LoVo (cell line): ENCODE results near the gene AQP7.
A peak's percentile ranks its signal among the peaks of the same experiment; 100 is the strongest.
"Not testable (repeated sequence)": the region's sequence is repeated elsewhere in the genome, so short reads cannot be mapped to it uniquely, and the experiment has no call there.

Experiments
- DNase-seq: peaks from one replicate; pipeline ENCODE4 v3.0.0-alpha.2; 2016; ENCODE audit warnings: low spot score

AQP7 gene

DNA sequence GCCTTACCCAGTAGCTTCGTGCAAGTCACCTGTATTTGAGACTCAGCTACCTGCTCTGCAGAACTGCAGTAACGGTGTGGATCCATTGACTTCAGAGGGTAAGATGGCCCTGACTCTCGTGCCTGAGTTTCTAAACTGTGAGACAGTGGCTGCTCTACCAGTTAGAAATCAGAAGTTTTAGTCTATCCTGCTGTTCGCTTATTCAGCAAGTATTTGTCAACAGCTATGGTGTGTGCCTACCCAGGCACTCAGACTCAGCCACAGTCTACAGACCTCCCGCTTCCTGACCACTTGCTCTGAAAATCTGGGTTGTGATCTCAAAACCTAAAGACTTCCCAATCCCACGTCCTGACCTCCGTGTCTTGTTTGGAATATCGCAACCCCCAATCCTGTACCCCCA, 31.5 kb upstream of the AQP7 start:
- DNase-seq = no peak

GRCh38 chr9:33431420-33431819, 29.1 kb upstream of the AQP7 start:
- no peak for DNase-seq

DNA sequence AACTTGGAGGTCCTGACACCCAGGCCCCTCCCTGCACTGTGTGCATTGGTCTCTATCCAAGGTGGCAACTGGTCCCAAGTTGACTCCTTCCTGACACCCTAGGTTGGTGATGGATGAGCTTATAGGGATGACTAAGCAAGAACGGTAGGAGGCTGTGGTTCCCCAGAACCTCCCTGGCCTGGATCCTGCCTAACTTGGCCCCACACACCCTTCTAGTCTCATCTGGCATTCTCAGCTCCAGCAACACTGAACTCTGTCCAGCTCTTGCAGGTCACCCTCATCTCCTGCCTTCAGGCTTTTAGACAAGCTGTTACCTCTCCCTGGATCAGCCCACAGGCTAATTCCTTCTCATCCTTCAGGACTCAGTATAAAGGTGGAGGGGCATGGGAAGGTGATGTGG, 28.6 kb upstream of the AQP7 start:
- no peak for DNase-seq

DNA sequence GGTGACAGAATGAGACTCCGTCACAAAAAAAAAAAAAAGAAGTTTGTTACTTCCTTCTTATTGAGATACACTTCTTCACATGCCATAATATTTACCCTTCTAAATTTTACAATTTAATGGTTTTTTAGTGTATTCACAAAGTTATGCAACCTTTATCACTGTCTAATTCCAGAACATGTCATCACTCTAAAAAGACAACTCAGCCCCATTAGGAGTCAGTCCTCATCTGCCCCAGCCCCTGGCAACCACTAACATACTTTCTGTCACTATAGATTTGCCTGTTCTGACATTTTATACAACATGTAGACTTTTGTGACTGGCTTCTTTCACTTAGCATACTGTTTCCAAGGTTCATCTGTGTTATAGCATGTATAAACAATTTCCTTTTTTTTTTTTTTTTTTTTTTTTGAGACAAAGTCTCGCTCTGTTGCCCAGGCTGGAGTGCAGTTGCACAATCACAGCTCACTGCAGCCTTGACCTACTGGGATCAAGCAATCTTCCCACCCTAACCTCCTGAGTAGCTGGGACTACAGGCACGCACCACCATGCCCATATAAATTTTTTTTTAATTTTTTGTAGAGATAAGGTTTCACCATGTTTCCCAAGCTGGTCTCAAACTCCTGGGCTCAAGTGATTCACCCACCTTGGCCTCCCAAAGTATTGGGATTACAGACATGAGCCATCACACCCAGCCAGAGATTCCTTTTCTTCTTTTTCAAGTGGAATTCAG, 27.1 kb upstream of the AQP7 start:
- no peak for DNase-seq

DNA sequence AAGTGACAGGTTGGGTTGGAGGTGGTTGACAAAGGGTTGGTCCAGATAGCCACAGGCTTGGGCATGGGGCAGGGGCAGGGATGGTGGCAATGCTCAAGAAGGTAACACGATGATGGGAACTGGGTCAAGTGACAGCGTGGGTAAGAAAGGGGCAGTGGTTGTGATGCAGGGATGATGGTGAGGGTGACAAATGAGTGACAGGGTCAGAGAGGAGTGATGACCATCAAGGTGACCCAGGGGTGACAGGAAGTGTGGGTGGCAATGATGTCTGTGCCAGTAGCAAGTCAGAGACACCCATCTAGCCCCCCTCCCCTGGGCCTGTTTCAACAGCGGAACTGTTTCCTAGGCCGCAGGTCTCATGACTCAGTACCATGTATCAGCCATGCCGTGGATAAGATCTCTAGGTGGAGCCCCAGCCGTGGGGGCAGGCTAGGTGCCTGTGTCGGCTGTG, 24.5 kb upstream of the AQP7 start:
- no peak for DNase-seq

DNA sequence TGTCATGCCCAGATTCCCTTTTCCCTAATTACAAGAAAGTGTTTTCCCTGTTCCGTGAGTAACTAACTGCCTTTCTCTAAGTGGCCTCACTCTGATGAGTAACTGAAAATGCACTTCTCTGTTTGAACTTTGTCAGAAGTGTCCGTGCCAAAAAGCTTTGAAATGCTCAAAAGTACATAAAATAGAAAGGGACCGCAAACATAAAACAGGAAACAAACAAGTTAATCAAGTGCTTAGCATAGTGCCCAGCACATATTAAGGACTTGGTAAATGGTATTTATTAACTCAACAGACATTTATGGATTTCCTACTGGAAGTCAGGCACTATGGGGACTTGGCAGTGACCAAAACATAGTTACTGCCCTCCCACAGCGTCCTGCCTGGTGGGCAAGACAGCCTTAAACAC, 22.8 kb upstream of the AQP7 start:
- peak; percentile 49 for DNase-seq

DNA sequence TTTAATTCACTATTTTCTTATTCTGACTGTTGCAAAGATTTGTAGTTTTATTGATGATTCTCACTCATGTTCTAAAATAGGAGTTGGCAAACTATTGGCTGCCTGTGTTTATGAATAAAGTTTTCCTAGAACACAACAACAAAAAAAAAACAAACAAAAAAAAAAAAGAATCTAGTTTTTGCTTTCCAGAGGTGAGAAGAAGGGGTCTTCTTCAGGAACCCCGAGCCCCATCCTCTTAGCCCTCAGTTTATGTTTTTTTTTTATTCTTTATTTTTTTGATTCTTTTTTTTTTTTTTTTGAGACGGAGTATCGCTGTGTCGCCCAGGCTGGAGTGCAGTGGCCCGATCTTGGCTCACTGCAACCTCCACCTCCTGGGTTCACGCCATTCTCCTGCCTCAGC, 22.1 kb upstream of the AQP7 start:
- not testable (repeated sequence) for DNase-seq

- not testable (repeated sequence) for DNase-seq
Observed at GRCh38 chr9:33424043-33424442, 21.7 kb upstream of the AQP7 start.

GRCh38 chr9:33419708-33420303, 17.4 kb upstream of the AQP7 start:
- DNase-seq = no peak

DNA sequence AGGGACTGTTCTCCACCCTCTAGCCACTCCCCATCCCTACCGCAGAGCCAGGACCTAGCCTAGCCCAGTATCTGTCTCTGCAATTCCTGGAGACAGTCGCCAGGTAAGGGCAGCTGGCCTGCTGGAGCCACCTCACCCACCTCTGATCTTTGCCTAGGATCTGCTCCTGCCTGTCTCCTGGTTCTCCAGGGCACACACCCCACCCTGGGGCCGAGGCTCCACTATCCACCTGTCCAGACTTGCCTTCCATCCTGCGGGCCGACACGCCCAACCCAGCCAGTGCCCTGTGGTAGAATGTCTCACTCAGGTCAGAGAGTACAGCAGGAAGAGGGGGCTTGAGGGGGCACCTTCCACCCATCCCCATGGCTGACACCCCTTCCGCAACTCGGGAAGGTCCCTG, 15.7 kb upstream of the AQP7 start:
- DNase-seq = peak; percentile 42

DNA sequence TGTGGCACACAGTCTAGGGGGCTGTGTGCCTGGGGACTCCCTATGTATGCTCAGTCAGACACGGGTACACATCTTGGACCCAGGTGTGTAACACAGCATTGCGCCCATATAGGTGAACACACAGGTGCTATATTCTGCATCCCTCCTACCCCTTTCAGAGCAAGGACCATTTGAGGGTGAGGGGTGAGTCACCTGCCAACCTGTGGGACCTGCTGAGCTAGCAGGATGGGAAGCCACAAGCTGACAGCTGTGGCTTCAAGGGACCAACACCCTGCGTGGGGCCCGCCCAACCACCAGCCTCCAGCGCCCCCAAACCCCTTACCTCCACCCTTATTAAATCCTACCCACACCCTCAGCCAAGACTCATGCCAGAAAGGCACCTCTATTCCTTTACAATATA, 14.6 kb upstream of the AQP7 start:
- no peak for DNase-seq

- peak; percentile 93 for DNase-seq
Observed at GRCh38 chr9:33415501-33416038, 13.2 kb upstream of the AQP7 start.

DNA sequence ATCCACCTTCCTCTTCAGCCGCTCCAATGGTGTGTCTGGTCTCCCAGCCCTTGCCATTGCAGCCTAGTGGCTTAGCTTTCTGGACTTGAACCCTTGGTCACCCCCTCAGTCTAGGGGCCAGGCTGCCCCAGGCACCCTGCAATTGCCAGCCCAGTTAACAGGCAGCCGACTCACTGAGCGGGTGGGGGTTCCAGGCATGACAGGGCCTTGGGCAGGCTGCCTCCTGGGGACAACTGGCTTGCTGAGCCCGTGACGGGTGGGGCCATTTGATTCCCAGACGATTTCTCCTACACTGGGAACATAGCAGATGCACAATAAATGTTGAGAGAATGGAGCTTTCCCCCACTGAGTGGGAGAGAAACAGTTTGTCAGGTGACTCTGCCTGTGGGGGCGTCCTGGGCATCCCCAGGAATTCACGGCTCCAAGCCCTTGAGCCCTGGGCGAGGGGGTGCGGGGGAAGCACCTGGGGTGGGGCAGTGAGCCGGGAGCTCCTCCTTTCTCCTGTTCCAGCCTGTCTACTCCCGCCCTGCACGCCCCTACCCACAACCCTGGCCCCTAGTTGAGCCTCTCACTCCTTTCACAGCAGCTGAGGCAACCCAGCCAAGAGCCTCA, 12.6 kb upstream of the AQP7 start:
- DNase-seq = no peak

GRCh38 chr9:33414268-33414667, 11.9 kb upstream of the AQP7 start:
- DNase-seq = no peak

GRCh38 chr9:33408087-33408486, 5.7 kb upstream of the AQP7 start:
- no peak for DNase-seq

- DNase-seq = no peak
Observed at GRCh38 chr9:33407061-33407460, 4.7 kb upstream of the AQP7 start.

GRCh38 chr9:33404788-33405362, 2.5 kb upstream of the AQP7 start:
- no peak for DNase-seq

GRCh38 chr9:33403941-33404787, 1.8 kb upstream of the AQP7 start:
- no peak for DNase-seq

GRCh38 chr9:33401809-33402208, 559 bp downstream of the AQP7 start:
- DNase-seq = not testable (repeated sequence)

GRCh38 chr9:33399047-33399446, 3.3 kb downstream of the AQP7 start:
- DNase-seq = not testable (repeated sequence)

- DNase-seq = not testable (repeated sequence)
Observed at GRCh38 chr9:33397801-33398200, 4.6 kb downstream of the AQP7 start.
